ENCODE results near the gene NHLH1.

Gene NHLH1

DNA sequence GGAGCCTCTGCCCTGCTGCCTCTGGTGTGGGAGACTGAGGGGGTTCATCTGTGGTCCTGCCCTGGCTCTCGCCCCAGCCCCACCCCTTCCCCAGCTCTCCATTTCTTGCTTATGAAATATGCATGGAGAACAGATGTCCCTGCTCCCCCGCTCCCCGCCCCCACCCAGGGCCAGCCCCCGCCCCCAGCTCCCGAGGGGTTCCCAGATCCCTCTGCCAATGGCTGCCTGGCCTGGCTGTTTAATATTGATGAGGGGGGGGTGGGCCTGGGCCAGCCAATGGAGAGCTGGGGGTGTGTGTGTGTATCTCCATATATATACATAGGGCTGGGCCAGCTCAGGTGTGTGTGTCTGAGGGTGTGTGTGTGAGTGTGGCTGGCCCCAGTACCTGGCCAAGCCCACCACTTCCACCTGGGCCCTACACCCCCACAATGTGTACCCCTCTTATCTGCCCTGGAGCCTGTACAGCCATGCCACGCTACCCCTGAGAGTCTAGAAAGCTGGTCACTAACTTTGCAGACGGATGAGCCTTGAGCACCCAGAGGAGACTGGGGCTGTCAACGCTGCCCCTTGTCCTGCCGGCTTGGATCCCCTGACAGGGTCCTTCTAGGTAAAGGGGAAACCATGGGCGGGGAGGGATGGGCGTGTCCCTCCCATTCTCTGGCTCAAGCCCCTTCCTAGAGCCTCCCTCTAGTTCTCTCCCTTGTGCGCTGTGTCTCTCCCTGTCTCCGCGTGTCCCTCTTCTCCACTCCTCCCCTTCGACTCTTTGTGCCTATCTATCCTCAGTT, at the start of gene NHLH1:
NHLH1 (plus strand) TSS at position 341 of the 785 bp plus-strand sequence. CDS start 3,661 bp downstream, outside the sequence.
- no peak for DNase-seq (ENCODE audit: low spot score)

DNA sequence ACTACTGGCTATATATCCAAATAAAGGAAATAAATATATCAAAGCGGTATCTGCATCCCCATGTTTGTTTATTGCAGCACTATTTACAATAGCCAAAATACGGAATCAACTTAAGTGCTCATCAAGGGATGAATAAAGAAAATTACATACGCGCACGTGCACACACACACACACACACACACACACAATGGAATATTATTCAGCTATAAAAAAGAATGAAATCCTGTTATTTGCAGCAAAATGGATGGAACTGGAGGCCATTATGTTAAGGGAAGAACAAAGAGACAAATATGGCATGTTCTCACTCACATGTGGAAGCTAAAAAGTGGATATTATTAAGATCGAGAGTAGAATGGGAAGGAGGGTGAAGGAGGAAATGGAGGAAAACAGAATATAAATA, 44.0 kb upstream of the NHLH1 start:
- DNase-seq (ENCODE audit: low spot score): no peak

DNA sequence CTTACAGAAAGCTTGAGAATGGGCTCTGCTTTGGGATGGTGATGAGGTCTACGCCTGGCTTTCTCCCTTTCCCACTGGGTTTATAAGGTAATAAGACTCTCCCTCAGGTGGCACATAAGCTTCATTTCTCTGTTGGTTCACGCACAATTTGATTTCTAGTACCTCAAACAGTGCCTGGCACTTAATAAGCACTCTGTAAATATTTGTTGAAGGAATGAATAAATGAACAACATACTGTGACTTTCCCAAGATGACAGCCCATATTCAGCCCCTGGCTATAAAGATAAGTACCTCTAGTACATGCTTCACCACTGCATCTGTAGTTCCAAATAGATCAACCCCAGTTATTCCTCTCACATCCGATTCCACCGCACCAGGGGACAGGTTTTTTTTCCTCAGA, 41.6 kb upstream of the NHLH1 start:
- DNase-seq (ENCODE audit: low spot score): no peak

DNA sequence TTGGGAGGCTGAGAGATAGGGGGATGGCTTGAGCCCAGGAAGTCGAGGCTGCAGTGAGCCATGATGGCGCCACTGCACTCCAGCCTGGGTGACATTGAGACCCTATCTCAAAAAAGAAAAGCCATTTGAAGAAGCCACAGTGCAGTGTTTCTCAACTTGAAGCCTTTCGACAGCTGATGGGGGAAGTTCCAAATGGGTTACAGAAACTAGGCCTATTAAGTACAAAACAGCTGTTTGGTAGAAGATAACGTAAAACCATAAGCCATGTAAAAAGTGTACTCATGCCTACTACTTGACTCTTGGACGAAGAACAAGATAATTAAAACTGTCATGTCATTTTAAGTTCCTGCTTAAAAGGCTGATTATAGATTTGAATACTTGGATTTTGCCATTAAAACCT, 40.5 kb upstream of the NHLH1 start:
- no peak for DNase-seq (ENCODE audit: low spot score)

DNA sequence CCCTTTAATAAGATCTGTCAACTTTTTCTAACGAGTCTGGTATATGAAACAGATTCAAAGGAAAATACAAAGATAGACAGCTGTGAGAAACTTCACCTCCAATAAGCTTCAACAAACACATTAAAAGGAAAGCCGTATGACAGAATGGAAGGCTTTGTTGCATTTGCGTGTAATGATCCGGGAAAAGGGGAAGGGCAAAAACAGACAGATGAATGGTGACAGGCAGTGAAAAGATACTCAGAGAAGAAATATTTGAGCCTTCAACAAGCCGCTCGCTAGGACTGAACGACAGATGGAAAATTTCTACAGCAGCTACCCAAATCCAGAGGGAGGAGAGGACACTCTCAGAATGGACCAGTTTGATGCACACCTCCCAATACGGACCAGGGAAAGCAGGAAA, 38.7 kb upstream of the NHLH1 start:
- no peak for DNase-seq (ENCODE audit: low spot score)

DNA sequence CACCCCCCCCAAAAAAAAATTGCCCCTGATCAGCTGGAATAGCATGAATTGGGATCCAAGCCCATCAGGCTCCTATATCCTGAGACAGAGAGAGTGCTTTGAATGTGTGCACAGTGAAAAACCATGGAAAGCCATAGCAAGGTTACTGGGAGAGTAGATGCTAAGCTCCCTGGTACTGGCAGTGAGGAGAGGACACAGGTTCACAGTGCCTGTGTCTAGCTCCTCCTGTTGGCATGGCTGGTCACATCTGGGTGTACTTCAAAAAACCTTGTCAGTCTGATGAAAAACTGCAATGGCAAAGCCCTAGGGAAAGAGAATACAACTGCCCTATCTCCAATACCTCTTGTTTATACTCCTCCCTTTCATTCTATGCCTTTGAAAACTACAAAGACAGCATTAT, 36.8 kb upstream of the NHLH1 start:
- DNase-seq (ENCODE audit: low spot score): no peak

DNA sequence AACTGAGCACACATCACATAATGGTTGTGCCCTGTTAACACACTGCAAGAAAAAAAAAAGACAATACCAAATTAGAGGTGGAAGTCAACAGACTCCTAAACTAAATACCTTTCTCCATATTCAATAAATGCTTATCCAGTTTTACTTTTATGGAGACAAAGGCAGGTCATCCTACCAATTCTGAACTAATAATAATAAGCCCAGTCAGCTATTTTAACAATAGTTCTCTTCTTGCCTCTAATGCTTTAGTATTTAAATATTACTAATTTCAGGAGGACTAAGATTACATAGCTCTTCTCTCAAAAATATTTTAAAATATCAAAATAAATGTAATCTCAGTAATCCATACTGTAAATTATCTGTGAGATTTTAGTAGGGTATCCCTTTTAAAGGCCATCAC, 34.4 kb upstream of the NHLH1 start:
- no peak for DNase-seq (ENCODE audit: low spot score)

DNA sequence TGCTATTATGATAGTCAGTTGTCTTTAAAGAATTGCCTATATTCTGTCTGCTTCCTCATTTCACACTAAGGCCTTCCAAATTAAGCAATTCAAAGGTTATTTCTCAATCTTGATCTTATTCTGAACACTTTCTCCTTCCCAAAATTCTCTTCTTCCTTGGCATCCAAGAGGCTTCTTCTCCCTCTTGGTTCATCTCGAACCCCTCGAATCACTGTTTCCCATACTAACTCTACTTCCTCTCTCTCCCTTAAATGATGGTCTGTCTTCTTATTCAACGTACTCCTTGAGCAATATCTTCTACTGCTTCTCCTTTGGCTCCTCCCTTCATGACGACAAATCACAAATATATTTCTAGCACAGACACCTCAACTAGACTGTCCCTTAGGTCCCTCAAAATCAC, 28.3 kb upstream of the NHLH1 start:
- DNase-seq (ENCODE audit: low spot score): no peak

DNA sequence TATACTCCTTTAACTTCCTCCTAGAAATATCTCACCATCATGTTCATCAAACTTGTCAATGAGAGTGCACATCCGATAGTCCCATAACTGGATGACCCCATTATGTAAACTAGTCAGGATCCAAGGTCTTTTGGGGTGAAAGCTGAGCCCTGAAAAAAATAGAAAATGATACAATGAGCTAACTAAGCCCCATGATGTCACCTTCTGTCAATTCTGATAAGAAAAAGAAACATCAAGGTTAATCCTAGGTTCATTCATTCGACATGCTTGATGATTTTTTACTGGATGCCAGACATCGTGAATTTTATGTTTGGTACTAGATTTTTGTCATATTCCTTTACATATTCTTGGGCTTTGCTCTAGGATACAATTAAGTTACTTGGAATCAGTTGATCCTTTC, 26.7 kb upstream of the NHLH1 start:
- DNase-seq (ENCODE audit: low spot score): no peak

DNA sequence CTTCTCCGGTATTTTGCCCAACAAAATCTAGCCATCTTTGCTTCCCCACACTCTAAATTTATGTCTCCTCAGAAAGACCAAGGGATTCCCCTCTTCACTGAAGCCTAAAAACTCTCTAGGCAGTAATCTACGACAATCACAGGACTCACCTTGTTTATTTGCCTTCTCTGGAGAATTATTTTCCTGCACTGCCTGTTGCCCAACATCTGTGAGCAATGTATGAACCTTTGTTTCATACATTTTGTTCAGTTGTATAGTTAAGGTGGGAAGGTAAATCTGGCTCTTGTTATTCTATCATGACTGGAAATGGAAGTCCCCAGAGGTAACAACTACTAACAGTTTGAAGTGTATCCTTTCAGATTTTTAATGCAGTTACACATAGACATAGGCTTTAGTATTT, 26.0 kb upstream of the NHLH1 start:
- DNase-seq (ENCODE audit: low spot score): no peak

DNA sequence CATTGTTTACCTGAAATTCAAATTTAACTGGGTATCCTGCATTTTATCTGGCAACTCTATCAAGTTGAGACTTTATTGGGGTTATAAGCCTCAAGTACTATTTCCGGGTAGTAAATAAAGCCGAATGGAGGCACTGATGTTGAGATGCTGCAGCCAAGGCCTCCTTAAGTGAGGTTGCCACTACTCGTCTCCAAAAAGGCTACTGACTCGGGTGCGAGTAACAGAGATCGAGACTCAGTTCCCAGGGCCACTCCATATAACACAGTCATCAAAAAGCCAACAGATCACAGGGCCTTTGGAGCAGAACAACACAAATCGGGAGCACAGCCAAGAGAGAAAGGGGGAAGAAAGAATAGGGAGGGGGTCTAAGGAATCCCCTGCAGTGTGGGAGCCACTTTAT, 24.3 kb upstream of the NHLH1 start:
- no peak for DNase-seq (ENCODE audit: low spot score)

DNA sequence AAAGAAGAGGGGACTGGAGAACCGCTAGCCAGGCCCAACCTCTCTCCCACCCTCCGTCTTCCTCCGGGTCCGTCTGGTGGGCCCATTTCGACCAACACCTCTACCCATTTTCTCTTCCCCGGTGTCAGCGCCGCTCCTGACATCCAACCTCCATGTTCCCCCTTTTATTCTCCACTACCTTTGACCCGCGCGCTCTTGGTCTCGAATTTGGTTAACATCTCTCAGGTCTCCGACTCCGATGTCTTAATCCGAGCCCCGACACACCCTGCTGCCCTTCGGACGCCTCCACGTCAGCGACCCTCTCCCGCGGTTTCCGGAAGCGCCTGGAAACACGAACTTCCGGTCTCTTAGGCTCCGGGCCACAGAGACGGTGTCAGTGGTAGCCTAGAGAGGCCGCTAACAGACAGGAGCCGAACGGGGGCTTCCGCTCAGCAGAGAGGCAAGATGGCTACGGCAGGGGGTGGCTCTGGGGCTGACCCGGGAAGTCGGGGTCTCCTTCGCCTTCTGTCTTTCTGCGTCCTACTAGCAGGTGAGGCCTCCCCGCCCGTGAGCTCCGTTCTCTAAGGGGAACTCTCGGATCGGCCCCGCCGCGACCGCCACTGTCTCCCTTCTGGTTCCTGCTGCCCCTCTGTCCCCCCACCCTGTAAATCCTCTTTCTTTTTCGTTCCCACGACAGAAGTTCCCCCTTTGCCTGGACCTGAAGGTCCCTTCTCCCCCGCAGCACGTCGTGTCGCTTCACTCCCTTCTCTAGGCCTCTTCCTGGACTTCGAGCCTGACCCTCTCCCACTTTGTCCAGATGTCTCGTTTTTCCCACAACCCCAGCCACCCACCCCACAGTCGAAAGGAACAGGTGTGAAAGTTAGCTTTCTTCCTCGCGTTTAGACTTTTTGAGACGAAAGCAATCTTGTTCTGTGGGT, 23.7 kb upstream of the NHLH1 start, which contains the start of the genes COPA and NCSTN:
COPA (minus strand) TSS at position 298 of the 917 bp plus-strand sequence; CDS start at position 218, 80 bp downstream.
NCSTN (plus strand) TSS at position 431 of the 917 bp plus-strand sequence; CDS start at position 445, 14 bp downstream.
- DNase-seq (ENCODE audit: low spot score): peak; percentile 89

DNA sequence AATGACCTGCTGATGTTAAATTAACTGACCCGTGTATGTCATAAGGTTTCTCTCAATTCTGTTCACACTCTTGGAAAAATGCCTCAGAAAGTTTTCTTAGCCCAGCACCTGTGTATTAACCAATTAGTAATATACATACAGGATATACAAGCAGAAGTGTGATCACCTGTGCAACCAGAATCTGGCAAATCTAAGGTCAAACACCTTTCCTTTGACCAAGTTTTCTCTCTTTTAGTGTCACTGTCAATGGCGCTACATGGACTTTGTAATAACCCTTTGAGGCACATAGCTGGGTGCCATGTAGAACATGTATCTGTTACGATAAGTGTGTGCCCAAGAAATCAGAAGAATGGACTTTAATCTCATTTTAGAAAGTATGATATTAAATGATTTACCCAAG, 22.6 kb upstream of the NHLH1 start:
- no peak for DNase-seq (ENCODE audit: low spot score)

DNA sequence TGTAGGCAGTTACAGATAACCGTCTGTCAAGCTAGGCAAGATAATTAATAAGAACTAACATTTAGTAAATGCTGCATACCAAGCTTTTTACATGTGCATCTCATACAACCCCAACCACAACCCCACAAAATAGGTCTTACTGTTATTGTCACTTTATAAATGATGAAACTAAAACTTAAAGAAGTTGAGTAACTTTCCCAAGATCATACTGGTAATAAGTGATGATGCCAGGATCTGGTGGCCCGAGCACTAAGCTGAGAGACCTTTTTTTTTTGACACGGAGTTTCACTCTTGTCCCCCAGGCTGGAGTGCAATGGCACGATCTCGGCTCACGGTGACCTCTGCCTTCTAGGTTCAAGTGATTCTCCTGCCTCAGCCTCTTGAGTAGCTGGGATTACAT, 21.9 kb upstream of the NHLH1 start:
- no peak for DNase-seq (ENCODE audit: low spot score)

DNA sequence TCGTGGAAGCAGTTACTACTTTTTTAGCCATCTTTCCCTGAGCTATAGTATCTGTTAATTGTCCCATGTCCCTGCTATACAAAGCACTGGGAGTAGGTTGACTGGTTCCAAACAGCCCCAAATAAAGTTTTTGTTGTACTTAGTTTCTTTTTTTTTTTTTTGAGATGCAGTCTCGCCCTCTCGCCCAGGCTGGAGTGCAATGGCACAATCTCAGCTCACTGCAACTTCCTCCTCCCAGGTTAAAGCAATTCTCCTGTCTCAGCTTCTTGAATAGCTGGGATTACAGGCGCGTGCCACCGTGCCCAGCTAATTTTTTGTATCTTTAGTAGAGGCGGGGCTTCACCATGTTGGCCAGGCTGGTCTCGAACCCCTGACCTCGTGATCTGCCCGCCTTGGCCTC, 20.4 kb upstream of the NHLH1 start:
- DNase-seq (ENCODE audit: low spot score): no peak

DNA sequence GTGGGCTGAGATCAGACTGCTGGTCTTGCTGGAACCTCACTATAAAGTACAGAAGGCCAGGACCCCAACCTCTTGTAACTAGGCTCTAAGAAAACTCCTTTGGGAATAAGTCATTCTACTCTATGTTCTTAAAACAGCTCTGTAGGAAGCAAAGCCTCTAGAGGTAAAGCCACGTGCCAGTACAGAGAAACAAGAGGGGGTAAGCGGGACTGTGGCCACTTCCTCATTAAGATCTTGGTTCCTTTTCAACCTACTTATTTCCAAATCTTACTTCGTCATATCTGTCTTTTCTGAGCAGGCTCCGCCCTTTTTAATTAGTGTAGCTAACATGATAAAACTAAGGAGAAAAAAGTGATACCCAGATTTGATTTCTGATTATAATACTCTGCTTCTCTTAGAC, 19.9 kb upstream of the NHLH1 start:
- no peak for DNase-seq (ENCODE audit: low spot score)

DNA sequence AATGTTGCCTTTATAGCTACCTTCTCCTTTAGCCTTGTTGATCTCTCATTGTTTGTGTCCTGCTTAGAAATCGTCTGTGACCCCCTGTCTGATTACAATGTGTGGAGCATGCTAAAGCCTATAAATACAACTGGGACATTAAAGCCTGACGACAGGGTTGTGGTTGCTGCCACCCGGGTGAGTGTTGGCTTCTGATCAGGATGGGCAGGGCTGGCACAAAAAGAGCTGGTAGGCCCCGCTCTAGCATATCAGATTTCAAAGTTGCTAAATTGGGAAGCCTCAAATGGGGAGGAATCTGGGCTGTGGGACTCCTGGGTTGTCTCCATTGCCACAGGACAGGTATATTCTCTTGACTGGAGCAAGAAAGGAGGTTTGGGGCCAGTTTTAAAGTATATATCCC, 15.2 kb upstream of the NHLH1 start:
- DNase-seq (ENCODE audit: low spot score): no peak

DNA sequence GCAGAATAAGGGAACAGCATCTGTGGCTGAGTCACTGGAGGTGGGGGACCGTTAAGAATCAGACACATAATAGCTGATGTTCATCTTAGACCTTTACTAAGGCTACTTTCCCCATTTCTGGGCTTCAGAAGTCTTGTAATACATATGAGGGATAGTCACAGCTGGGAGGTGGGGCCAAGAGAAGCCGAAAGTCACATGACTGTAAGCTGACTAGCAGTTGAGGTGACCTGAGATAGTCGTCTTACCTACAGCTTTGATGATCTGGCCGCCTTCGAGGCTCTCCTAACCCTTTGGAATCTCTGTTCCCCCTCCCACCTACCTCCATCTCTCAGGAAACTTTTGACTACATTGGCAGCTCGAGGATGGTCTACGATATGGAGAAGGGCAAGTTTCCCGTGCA, 14.3 kb upstream of the NHLH1 start:
- DNase-seq (ENCODE audit: low spot score): no peak

DNA sequence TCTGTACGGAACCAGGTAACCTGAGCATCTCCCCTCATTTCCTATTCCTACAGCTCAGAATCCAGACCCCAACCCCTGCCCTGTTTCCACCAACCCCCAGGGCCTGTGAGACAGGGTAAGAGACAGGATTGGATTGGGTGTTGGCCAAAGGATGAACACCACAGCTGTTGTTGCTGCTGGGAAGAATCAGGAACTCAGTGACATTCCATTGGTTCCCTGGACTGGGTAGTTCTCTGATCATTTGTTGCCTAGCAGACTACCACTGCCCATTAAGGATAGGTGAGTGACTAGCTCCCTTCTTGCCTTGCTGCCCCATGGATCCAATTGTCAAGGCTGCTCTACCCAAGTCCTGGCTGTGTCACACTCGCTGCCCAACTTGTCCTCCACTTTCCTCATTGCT, 13.6 kb upstream of the NHLH1 start:
- no peak for DNase-seq (ENCODE audit: low spot score)

DNA sequence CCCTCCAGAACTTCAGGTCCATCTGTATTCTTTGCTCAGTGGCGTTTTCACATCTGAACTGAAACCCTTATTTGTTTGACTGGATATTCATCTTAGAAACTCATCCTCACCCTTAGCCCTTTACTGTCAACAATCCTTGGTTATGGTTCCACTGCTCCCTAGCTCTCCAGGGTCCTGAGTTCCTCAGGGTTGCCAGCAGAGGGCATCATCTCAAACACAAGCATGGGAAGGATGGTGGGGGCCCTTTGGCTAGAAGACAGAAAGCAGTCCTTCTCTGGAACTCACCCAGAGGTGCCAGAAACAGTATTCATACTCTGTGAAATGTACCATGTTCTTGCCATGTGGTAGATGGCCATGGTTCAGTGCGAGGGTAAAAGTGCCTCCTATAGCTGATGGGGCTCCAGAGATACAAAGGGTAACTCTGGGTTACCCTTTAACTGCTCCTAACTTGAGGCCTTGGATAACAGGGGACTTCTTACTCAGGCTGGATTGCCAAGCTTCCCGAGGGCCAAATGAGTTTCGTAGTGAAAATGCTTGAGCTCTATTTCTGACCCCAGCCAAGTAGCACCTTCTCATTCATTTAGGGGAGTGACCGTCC, 12.4 kb upstream of the NHLH1 start:
- peak; percentile 29 for DNase-seq (ENCODE audit: low spot score)

DNA sequence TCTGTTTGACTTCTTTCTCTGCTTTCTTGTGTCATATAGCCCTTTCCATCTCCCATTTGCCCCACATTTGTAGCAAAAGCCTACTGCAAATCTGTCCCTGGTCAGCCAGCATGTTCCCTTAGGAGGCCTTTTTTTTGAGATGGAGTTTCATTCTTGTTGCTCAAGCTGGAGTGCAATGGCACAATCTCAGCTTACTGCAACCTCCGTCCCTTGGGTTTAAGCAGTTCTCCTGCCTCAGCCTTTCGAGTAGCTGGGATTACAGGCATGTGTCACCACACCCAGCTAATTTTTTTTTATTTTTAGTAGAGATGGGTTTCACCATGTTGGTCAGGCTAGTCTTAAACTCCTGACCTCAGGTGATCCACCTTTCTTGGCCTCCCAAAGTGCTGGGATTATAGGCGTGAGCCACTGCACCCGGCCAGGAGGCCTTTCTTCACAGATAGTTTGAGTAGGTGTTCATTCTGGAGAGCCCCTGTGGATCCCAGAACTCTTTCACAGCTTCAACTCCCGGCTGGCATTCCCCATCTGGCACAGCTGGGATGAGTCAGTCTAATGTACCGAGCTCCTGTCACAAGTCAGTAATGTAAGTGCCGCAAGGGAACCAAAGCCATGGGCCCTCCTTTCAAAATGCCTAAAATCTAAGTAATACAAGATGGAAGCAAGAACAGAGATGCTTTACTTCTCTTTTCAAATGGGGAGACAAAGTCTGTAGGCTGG, 9.4 kb upstream of the NHLH1 start:
- no peak for DNase-seq (ENCODE audit: low spot score)

DNA sequence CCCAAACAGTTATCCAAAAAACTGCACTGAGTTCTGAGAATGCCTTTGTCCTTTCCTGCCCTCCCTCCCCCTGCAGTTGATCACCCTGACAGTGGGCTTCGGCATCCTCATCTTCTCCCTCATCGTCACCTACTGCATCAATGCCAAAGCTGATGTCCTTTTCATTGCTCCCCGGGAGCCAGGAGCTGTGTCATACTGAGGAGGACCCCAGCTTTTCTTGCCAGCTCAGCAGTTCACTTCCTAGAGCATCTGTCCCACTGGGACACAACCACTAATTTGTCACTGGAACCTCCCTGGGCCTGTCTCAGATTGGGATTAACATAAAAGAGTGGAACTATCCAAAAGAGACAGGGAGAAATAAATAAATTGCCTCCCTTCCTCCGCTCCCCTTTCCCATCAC, 8.8 kb upstream of the NHLH1 start:
- DNase-seq (ENCODE audit: low spot score): no peak
